Right lobe of liver (tissue), 4 donors: ENCODE results near the gene VDAC1.
"Not testable (repeated sequence)": the region's sequence is repeated elsewhere in the genome, so short reads cannot be mapped to it uniquely, and the experiment has no call there.

Source experiments
- CTCF ChIP-seq, 4 donors: fragments of 200-600 bp in 3 of 4; fragments of 450-650 bp in 1 of 4; IDR thresholded peaks; one replicate each; pipeline versions ENCODE4 v1.5.1 to v1.8.0; 2016 to 2022; ENCODE audit warnings: antibody characterized with exemption in 4 of 4, mild to moderate bottlenecking in 2 of 4
- POLR2A ChIP-seq: fragments of 450-650 bp; IDR thresholded peaks from one replicate; pipeline ENCODE4 v1.6.1; 2017; ENCODE audit warnings: antibody characterized with exemption, mild to moderate bottlenecking
- donor health status: DM: no; HTN: no; CAD: no.
- donor health status: DM: no; HTN: no; CAD: no.
- donor health status: DM: no; HTN: yes; CAD: no.

GRCh38 chr5:133935991-133936650 is 68.7 kb downstream of the VDAC1 start:
- not testable (repeated sequence) for TF ChIP-seq POLR2A; CTCF (IDR thresholded peaks at IDR 0.05)
